ENCODE data around the gene RBBP8NL.

Gene RBBP8NL

GRCh38 chr20:62433658-62434497 lies 6.5 kb upstream of the RBBP8NL start:
- H3K4me3 ChIP-seq (replicated peaks; ENCODE audit: low read depth, low read length) = no peak overlapping the region
- DNase-seq (ENCODE audit: low read depth) = no peak
- TF ChIP-seq, protein P1, sequence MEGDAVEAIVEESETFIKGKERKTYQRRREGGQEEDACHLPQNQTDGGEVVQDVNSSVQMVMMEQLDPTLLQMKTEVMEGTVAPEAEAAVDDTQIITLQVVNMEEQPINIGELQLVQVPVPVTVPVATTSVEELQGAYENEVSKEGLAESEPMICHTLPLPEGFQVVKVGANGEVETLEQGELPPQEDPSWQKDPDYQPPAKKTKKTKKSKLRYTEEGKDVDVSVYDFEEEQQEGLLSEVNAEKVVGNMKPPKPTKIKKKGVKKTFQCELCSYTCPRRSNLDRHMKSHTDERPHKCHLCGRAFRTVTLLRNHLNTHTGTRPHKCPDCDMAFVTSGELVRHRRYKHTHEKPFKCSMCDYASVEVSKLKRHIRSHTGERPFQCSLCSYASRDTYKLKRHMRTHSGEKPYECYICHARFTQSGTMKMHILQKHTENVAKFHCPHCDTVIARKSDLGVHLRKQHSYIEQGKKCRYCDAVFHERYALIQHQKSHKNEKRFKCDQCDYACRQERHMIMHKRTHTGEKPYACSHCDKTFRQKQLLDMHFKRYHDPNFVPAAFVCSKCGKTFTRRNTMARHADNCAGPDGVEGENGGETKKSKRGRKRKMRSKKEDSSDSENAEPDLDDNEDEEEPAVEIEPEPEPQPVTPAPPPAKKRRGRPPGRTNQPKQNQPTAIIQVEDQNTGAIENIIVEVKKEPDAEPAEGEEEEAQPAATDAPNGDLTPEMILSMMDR (IDR thresholded peaks at IDR 0.05; ENCODE audit: low read length, missing control alignments) = no peak

- TF ChIP-seq, protein P1 (IDR thresholded peaks at IDR 0.05; ENCODE audit: low read length, missing control alignments) = no peak
- H3K4me3 ChIP-seq (replicated peaks; ENCODE audit: low read depth, low read length) = no peak overlapping the region
- no peak for DNase-seq (ENCODE audit: low read depth)
These were observed 3.6 kb upstream of the RBBP8NL start for GRCh38 chr20:62430866-62431447.

GRCh38 chr20:62430311-62430853 lies 3.0 kb upstream of the RBBP8NL start:
- no peak overlapping the region for H3K4me3 ChIP-seq (replicated peaks; ENCODE audit: low read depth, low read length)
- no peak for DNase-seq (ENCODE audit: low read depth)
- TF ChIP-seq, protein P1 (IDR thresholded peaks at IDR 0.05; ENCODE audit: low read length, missing control alignments) = no peak

DNA sequence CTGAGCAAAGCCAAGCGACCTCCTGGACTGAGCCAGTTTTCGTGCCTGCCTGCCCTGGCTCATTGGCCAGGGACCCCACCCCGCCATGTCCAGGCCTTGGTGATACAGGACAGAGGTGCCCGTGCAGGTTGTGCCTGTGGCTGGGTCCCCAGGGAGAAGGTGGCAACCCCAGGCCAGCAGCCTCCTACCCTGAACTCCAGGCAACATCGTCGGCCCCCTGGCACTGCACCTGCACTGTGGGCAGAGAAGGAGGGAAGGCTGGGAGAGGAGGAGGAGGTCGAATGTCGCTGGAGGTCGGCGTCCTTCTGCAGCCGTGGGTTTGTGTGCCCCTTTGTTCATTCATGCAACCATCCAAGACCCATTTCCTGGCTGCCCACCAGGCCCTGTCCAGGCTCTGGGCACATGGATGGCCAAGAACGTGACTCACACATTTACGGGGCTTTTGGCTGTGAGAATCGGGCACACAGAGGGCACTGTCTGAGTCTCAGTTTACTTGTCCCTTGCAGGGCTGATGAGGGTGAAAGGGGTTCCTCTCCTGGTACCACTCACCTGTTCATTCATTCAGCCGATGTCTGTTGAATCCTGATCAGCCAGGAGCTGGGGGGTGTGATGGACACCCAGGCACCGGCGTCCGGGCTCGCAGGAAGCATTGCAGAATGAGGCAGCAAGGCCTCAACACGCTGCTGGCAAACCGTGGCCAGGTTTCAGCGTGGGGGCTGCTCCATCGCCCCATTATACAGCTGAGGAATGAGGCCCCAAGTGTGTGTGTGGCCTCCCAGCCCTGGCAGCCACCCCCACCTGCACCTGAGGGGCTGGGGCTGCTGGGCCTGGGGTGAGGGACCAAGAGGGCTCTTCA lies 2.3 kb upstream of the RBBP8NL start:
- DNase-seq (ENCODE audit: low read depth) = no peak
- TF ChIP-seq, protein P1 (IDR thresholded peaks at IDR 0.05; ENCODE audit: low read length, missing control alignments) = no peak
- no peak overlapping the region for H3K4me3 ChIP-seq (replicated peaks; ENCODE audit: low read depth, low read length)

DNA sequence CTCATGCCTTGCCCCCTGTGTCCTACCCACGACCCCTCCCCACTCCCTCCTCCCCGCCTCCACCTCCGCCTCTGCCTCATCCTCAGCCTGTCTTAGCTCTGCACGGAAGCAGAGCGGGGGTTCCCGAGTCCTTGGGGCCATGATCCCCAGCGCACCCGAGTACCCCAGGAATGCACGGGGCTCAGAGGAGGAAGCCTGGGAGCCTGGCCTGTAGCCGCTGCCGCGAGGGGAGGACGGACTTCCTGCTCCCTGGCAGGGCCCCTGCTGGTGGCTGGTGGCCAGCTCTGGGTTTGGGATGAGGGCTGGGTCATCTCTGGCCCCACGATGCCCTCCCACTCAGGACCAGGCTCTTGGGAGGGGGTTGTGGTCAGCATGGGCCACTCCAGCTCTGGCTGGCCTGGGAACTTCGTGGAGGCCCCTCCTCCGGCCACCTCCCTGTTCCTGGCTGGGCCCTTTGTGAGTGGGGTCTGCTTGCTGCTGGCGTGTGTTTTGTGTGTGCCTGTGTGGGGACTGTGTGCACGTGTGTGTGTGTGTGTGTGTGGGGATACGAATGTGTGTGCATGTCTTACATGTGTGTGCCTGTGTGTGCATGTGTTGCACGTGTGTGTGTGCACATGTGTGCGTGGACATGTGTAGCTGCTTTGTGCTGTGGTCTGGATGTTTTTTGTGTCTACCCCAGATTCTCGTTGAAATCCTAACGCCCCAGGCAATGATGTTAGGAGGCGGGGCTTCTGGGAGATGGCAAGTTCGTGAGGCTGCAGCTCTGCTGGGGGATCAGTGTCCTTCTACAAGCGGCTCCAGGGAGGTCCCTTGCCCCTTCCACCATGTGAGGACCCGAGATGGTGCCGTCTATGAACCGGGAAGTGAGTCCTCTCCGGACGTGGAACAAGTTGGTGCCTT lies 1.3 kb upstream of the RBBP8NL start:
- DNase-seq (ENCODE audit: low read depth) = no peak
- TF ChIP-seq, protein P1 (IDR thresholded peaks at IDR 0.05; ENCODE audit: low read length, missing control alignments) = no peak
- no peak overlapping the region for H3K4me3 ChIP-seq (replicated peaks; ENCODE audit: low read depth, low read length)

DNA sequence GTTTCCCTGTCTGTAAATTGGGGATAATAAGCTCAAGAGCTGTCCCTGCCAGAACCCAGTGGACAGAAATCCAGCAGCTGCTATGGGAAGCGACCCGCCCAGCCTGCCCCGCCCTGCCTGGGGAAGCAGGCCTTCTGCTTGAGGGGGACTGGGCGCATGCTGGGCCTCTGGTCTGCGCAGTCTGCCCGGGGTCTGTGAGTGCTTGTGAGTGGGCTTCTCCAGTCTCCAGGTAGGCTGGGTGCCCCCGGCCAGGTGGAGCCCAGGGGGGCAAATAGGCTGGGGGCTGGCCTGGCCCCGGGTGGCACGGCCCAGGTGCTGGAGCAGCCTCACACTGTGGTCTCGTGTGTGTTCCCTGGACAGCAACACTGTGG lies 648 bp upstream of the RBBP8NL start:
- no peak overlapping the region for H3K4me3 ChIP-seq (replicated peaks; ENCODE audit: low read depth, low read length)
- TF ChIP-seq, protein P1 (IDR thresholded peaks at IDR 0.05; ENCODE audit: low read length, missing control alignments) = no peak
- no peak for DNase-seq (ENCODE audit: low read depth)
